ENCODE measurements around the gene ADAM19.

The ADAM19 gene

GRCh38 chr5:157575381-157576020 lies at the start of gene ADAM19:
Gene ADAM19 (minus strand): TSS chr5:157575775. CDS start chr5:157575696, 79 bp downstream.
- DNase-seq, result peak; percentile 23 to 39 (median 30)

DNA sequence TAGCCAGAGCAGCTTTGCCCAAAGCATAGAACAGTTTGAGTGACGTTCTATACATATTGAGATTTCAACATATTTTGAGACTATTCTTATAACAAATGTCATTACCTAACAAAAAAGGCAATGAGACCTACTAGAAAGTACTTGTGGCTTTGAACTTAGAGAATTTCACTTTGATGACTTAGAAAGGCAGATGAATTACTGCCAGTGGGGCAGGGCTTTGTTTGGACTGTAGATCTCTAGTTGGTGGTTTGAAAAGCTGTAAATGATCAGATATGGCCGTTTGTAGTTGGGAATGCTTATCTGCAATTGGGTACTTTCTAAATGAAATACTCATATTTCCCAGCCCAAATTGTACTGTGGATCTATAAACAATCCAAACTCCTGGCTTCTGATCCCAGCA lies 48.6 kb upstream of the ADAM19 start:
- no peak for DNase-seq

GRCh38 chr5:157620776-157621175 lies 45.2 kb upstream of the ADAM19 start:
- no peak for DNase-seq

- no peak for DNase-seq
Observed at GRCh38 chr5:157618191-157618765, 42.7 kb upstream of the ADAM19 start.

GRCh38 chr5:157616785-157617184 lies 41.2 kb upstream of the ADAM19 start:
- DNase-seq, result no peak

GRCh38 chr5:157613385-157614245 lies 38.0 kb upstream of the ADAM19 start:
- DNase-seq, result no peak

DNA sequence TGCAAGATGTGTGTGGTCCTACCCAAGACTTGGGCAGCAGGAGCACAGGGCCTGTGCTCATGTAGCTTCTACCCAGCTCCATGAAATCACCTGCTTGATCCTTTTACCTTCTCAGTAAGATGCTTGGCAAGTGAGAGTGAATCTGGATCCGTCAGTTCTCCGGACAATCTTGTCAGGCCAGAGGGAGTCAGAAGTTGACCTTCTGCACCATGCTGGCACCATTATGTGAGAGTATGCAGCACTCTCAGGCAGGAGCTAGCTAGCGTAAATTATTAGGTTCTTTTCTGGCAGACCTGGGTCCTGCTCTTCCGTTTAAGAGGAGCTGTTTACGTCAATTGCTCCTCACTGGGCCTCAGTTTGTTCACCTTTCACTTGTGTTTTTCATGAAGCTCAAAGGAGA lies 37.0 kb upstream of the ADAM19 start:
- DNase-seq, result no peak

DNA sequence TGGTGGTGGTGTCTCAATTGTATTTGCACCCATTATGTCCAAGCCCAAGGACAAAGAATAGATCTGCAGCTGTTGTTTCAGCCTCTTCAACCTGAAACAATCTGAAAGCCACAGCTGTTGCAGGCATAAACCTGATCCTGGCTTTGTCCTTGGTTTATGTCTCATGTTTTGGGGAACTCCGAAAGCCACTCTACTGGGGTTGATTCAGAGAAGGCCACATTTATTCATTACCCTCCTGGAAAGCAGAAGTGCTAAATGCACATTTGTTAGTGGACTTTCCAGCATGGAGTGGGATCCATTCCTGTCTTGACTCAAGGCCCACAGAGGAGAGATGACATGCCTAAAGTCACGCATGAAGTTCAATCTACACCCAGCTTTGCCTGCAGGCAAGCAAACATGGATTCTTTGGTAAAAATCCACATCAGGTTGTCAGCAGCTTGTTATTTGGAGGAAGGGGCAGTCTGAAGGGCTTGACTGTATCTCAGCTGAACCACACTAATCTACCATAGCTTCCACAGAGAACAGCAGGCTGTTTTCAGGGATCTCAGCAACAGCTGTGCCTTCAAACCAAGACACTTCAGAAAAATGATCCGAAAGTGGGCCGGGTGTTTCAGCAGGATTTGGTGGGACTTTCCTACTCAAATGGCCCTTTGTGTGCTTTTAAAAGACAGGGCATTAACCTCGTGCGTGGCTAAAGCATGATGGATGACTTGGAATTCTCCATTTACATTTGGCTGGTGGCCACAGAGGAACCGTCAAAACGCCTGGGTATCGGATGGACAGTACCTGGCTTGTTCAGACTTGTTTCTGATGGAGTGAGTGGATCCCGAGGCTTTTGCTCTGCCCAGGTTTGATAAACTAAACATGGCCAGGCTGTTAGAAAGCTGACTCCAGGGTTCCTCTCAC lies 36.2 kb upstream of the ADAM19 start:
- no peak for DNase-seq

- no peak for DNase-seq
Observed at GRCh38 chr5:157610990-157611389, 35.4 kb upstream of the ADAM19 start.

GRCh38 chr5:157608972-157609565 lies 33.5 kb upstream of the ADAM19 start:
- DNase-seq, result no peak

GRCh38 chr5:157607371-157608161 lies 32.0 kb upstream of the ADAM19 start:
- DNase-seq, result peak in 1 of 4 experiments; percentile 2

DNA sequence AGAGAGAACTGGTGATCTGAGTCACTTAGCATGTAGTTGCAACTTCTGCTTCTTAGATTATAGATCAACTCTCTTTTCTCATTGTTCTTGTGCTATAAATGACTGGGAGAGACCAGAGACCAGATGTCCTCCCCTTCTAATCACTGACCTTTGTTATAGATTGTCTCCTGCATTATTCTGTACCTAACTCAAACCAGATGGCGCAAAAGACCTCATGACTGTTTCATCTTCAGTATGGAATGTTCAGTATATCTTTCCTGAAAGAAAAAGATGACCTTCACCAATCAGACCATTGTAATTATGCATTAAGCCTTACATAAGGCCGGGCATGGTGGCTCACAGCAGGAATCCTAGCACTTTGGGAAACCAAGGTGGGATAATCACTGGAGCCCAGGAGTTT lies 30.5 kb upstream of the ADAM19 start:
- DNase-seq, result no peak

DNA sequence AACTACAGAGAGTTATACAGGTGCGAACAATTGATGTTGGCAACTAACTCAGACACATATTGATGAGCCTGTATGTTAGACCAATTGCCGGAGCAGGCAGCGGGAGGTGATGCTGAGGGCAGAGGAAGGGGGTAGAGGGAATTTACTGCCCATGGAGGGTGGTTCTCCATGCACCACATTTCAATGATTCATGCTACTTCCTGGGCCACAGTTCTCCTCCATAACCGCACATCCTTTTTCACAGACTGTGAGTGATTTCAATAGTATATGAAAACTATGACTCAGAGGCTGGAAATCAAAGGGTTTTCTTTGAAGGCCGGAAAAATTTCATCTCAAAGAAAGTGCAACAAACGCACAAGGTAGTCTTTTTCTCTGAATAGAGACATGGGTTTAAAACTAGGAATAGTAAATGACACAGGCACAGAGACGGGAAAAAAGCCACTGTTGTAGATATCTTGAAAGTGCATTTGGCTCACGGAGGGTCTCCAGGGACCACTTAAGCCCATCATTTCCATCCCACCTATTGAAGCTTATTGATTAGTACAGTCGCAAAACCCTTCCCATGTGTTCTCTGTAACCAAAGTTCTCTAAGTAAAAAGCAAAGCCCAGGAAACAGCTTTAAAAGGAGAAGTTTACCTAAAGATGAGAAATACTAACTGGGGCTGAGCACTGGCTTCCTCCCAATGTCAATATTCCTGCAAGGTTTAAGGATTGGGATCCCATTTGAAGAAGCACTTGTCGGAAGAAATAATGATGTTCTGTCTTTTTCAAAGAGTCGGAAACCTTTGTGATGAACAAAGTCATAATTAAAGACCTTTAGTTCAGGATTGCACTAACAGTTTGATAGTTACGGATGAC lies 28.0 kb upstream of the ADAM19 start:
- peak in 3 of 4 experiments; percentile 18 to 26 (median 19) for DNase-seq

DNA sequence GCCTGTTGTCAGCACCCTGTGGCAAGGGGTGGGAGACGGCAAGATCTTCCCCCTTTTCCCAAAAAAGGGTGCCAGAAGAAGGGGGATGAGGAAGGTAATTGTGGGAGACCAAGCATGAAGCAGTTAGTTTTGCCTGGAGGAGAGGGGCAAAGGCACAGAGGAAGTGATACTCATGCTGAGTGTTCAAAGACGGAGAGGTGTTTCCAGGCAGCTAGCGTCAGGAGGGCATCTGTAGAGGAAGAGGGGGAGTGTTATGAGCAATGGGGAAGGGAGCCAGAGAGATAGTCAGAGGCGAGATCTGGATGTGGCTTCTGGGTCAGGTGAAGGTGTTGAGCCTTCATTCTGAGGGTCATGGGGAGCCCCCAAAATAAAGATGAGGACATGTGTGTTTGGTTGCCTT lies 26.9 kb upstream of the ADAM19 start:
- no peak for DNase-seq

- DNase-seq, result no peak
Observed at GRCh38 chr5:157600252-157600651, 24.7 kb upstream of the ADAM19 start.

DNA sequence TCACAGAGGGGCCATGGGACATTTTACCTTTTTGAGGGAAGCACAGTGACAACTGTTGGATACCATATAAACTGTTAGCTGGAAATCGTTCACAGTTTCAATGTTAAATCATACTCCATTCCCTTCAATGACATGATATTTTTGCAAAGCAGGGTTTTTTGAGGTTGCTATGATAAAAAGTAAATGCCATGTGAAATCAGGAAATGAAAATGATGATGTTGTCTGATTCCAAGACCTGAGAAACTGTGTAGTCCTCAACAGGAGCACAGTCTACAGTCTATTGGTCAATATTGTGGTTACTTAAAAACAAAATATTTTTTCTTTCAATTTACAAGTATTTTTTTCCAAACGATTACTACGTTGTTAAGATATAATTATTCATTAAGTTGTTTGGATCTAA lies 24.0 kb upstream of the ADAM19 start:
- DNase-seq, result no peak

DNA sequence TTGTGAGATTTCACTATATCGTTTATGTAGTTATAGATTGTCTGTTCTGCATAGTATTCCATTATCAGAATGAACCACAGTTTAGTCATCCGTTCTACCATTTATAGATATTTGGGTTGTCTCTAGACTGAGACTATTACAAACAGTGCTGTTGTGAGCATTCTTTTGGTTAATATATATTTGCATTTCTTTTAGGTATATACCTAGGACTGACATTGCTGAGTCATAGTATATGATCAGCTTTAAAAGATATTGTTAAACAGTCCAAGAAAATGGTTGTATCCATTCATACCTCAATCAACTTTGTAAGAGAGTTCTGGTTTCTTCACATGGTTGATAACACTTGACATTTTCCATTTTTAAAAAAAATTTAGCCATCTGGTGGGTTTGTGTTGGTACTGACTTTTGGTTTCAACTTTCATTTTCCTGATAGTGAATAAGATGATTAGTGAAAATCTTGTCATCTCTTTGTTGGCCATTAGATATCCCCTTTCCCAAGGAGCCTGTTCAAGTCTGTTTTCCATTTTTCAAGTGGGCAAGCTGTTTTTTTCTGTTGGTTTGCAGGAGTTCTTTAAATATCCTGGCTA lies 22.9 kb upstream of the ADAM19 start:
- DNase-seq, result no peak

DNA sequence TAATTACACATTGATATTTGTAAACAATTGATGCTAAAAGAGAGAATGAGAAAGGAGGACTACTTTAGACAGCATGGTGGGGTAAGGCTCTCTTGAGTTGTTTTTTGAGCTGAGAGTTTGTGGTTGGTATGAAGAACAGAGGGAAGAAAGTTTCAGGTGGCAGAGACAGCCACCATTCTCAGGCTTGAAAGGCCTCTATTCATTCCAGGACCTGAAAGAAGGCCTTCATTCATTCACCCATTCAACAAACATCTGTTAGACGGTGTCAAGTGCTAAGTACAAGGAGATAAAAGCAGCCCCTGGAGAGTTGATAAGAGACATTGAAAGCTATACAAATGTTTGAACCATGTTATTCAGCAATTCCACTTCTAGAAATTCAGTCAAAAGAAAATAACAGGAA lies 21.7 kb upstream of the ADAM19 start:
- no peak for DNase-seq

- no peak for DNase-seq
Observed at GRCh38 chr5:157596487-157596886, 20.9 kb upstream of the ADAM19 start.
